Astrocyte of the cerebellum (primary cell): Measurements from ENCODE around the gene ZNF18.

Source experiments
- DNase-seq: peaks from one replicate; pipeline ENCODE4 v3.0.0-alpha.2; 2011; ENCODE audit warnings: low read depth
- H3K4me3 ChIP-seq: 2 replicates; pipeline ENCODE4 v1.5.1; 2011; ENCODE audit warnings: mild to moderate bottlenecking, low read depth, low read length, moderate library complexity
- CTCF ChIP-seq: IDR thresholded peaks from 2 replicates; pipeline ENCODE4 v1.5.1; 2012; ENCODE audit warnings: low read length, low read depth, moderate library complexity, mild to moderate bottlenecking; ENCODE audit errors: missing control alignments
- in situ Hi-C: cut with HindIII; loops from 2 replicates; pipeline ENCODE4 v1.10.0; 2017; ENCODE audit warnings: low sequenced_read_pairs

The ZNF18 gene

GRCh38 chr17:11997147-11997971, at the start of gene ZNF18:
TSS of gene ZNF18 (minus strand) at chr17:11997475. CDS start at chr17:11992829, 4,646 bp downstream.
- in situ Hi-C loops, result no loop called here
- DNase-seq, result peak; percentile 78
- peak within 1 kb of the TSS; percentile 75 for H3K4me3 ChIP-seq
- no peak for TF ChIP-seq CTCF

- H3K4me3 ChIP-seq, result no peak overlapping the region
- DNase-seq, result no peak
- in situ Hi-C loops, result no loop called here
- TF ChIP-seq CTCF, result no peak
These were observed 49.5 kb upstream of the ZNF18 start for GRCh38 chr17:12046786-12047185.

- in situ Hi-C loops, result no loop called here
- no peak for TF ChIP-seq CTCF
- H3K4me3 ChIP-seq, result no peak overlapping the region
- DNase-seq, result no peak
These were observed 46.4 kb upstream of the ZNF18 start for GRCh38 chr17:12043702-12044101.

GRCh38 chr17:12041312-12041711, 44.0 kb upstream of the ZNF18 start:
- no peak overlapping the region for H3K4me3 ChIP-seq
- TF ChIP-seq CTCF, result no peak
- in situ Hi-C loops, result no loop called here
- peak; percentile 64 for DNase-seq

- no peak for TF ChIP-seq CTCF
- DNase-seq, result no peak
- H3K4me3 ChIP-seq, result no peak overlapping the region
- in situ Hi-C loops, result no loop called here
These were observed 43.2 kb upstream of the ZNF18 start for GRCh38 chr17:12040478-12040877.

- no peak for DNase-seq
- H3K4me3 ChIP-seq, result no peak overlapping the region
- TF ChIP-seq CTCF, result no peak
- in situ Hi-C loops, result no loop called here
These were observed 40.7 kb upstream of the ZNF18 start for GRCh38 chr17:12037970-12038369.

GRCh38 chr17:12035673-12036072, 38.4 kb upstream of the ZNF18 start:
- in situ Hi-C loops, result no loop called here
- TF ChIP-seq CTCF, result no peak
- no peak overlapping the region for H3K4me3 ChIP-seq
- DNase-seq, result no peak
